K562 (cell line): ENCODE measurements around the gene GMIP. TPM values are rescaled to one million over a fixed set of nuclear protein-coding genes. Genes with fewer than 3 reads are reported as not detected.

Experiments
- ARID2 ChIP-seq: fragments of 450-650 bp; IDR thresholded peaks from 2 replicates; pipeline ENCODE4 v1.6.1; 2017; ENCODE audit warnings: antibody characterized with exemption, mild to moderate bottlenecking
- ATF4 ChIP-seq: fragments of 450-650 bp; formaldehyde crosslinking; IDR thresholded peaks from 2 replicates; pipeline ENCODE4 v1.4.0; 2022; ENCODE audit warnings: mild to moderate bottlenecking, moderate library complexity
- BCL6 ChIP-seq: fragments of 250-450 bp; sonication (Bioruptor Pico); IDR thresholded peaks from 2 replicates; pipeline ENCODE4 v1.4.0; 2020
- BCLAF1 ChIP-seq, 2 experiments: fragments of 450-650 bp in 1 of 2; IDR thresholded peaks; 2 replicates each; pipeline ENCODE4 v1.6.1; 2011 to 2017; ENCODE audit warnings: low read depth in 2 of 2, antibody characterized with exemption in 1 of 2, borderline replicate concordance in 1 of 2, low read length in 1 of 2, mild to moderate bottlenecking in 1 of 2, mixed read lengths in 1 of 2; ENCODE audit not compliant: control insufficient read depth in 1 of 2
- CXXC5 ChIP-seq: fragments of 250-450 bp; sonication (Bioruptor Pico); IDR thresholded peaks from 2 replicates; pipeline ENCODE4 v1.8.0; 2022; ENCODE audit warnings: inconsistent platforms, mild to moderate bottlenecking, moderate library complexity
- ETV6 ChIP-seq, 3 experiments: fragments of 150-350 bp in 1 of 3; sonication (generic) in 1 of 3; formaldehyde crosslinking in 1 of 3; IDR thresholded peaks; 2 replicates each; pipeline versions ENCODE4 v1.6.1 to v1.8.0; 2014 to 2022; ENCODE audit warnings: borderline replicate concordance in 2 of 3, low read depth in 2 of 3, antibody characterized with exemption in 1 of 3, low read length in 1 of 3, mild to moderate bottlenecking in 1 of 3, missing genetic modification reagents in 1 of 3
- FOXJ2 ChIP-seq: fragments of 200-800 bp; sonication (Bioruptor generic); IDR thresholded peaks from 2 replicates; pipeline ENCODE4 v1.6.1; 2016; ENCODE audit warnings: missing genetic modification characterization, missing compliant biosample characterization
- HMGN3 ChIP-seq: IDR thresholded peaks from 2 replicates; pipeline ENCODE4 v1.6.1; 2011; ENCODE audit warnings: borderline replicate concordance, low read depth, mild to moderate bottlenecking, mixed read lengths, low read length; ENCODE audit not compliant: insufficient read length; ENCODE audit errors: extremely low read depth
- HNRNPLL ChIP-seq: fragments of 200-400 bp; formaldehyde crosslinking; IDR thresholded peaks from 2 replicates; pipeline ENCODE4 v1.6.1; 2017; ENCODE audit warnings: low read length, low read depth, mild to moderate bottlenecking; ENCODE audit not compliant: poor library complexity, severe bottlenecking
- MCM5 ChIP-seq: fragments of 450-650 bp; IDR thresholded peaks from 2 replicates; pipeline ENCODE4 v1.6.1; 2016; ENCODE audit warnings: low read depth
- NBN ChIP-seq: fragments of 450-650 bp; IDR thresholded peaks from 2 replicates; pipeline ENCODE4 v1.6.1; 2016; ENCODE audit warnings: low read depth, mild to moderate bottlenecking
- NFRKB ChIP-seq: fragments of 450-650 bp; IDR thresholded peaks from 2 replicates; pipeline ENCODE4 v1.6.1; 2016; ENCODE audit warnings: low read depth
- NONO ChIP-seq, 2 experiments: fragments of 200-400 bp in 1 of 2; fragments of 450-650 bp in 1 of 2; formaldehyde crosslinking in 1 of 2; IDR thresholded peaks; 2 replicates each; pipeline ENCODE4 v1.6.1; 2017; ENCODE audit warnings: low read depth in 2 of 2, mild to moderate bottlenecking in 2 of 2, moderate library complexity in 2 of 2, low read length in 1 of 2
- PHB ChIP-seq: fragments of 250-450 bp; sonication (Bioruptor Pico); IDR thresholded peaks from 2 replicates; pipeline ENCODE4 v1.5.0; 2021
- POLR2AphosphoS2 ChIP-seq: IDR thresholded peaks from 2 replicates; pipeline ENCODE4 v1.6.1; 2012; ENCODE audit warnings: low read length, improper control_type of control experiment
- YY1 ChIP-seq, 3 experiments: IDR thresholded peaks; 2 replicates each; pipeline ENCODE4 v1.6.1; 2011; ENCODE audit warnings: low read length in 2 of 3, mild to moderate bottlenecking in 2 of 3, moderate library complexity in 2 of 3, borderline replicate concordance in 1 of 3, control low read depth in 1 of 3, low read depth in 1 of 3; ENCODE audit not compliant: insufficient read depth in 3 of 3, insufficient replicate concordance in 2 of 3, control insufficient read depth in 1 of 3, insufficient read length in 1 of 3; ENCODE audit errors: extremely low read depth in 1 of 3
- ZNF165 ChIP-seq: fragments of 250-450 bp; sonication (Bioruptor Pico); IDR thresholded peaks from 2 replicates; pipeline ENCODE4 v1.4.0; 2020; ENCODE audit warnings: borderline replicate concordance
- ZNF282 ChIP-seq: sonication (generic); formaldehyde crosslinking; IDR thresholded peaks from 2 replicates; pipeline ENCODE4 v1.8.1; 2023; ENCODE audit warnings: missing genetic modification reagents
- polyA plus RNA-seq, 8 experiments: library from polyadenylated mRNA; depleted of rRNA in 4 of 8; stranded (reverse) in 5 of 8; unstranded in 3 of 8; fragments of >200 nt; fragmentation: Nextera tagmentation in 2 of 8; fragmentation: Illumina TruSeq in 1 of 8; extraction: Ambion mirVana in 2 of 8; extraction: Trizol in 1 of 8; gene quantifications; 2 replicates each; pipeline versions ENCODE4 v1.2.1 to v1.2.3, GENCODE V29; 2011 to 2014; ENCODE audit warnings: inconsistent platforms in 1 of 8, missing spikeins in 1 of 8
- total RNA-seq, 7 experiments: library from RNA; depleted of rRNA in 6 of 7; stranded (reverse); fragments of >200 nt in 6 of 7; fragmentation: Illumina TruSeq in 2 of 7; extraction: Trizol in 2 of 7; gene quantifications; 2 replicates each; pipeline versions ENCODE4 v1.2.1 to v1.2.3, GENCODE V29; 2011 to 2021; ENCODE audit warnings: low replicate concordance in 1 of 7
- TF ChIP-seq, protein P1 (sequence below): sonication (generic); formaldehyde crosslinking; IDR thresholded peaks from 2 replicates; pipeline ENCODE4 v1.8.1; 2023; ENCODE audit warnings: mild to moderate bottlenecking, missing genetic modification reagents

GMIP gene
- total and polyA plus RNA-seq, 9 of the 15 experiments (the other 6 are each of a cell fraction or from before 2014, with no cell fraction given), result 0.14 to 15.8 (median 3.2) TPM

DNA sequence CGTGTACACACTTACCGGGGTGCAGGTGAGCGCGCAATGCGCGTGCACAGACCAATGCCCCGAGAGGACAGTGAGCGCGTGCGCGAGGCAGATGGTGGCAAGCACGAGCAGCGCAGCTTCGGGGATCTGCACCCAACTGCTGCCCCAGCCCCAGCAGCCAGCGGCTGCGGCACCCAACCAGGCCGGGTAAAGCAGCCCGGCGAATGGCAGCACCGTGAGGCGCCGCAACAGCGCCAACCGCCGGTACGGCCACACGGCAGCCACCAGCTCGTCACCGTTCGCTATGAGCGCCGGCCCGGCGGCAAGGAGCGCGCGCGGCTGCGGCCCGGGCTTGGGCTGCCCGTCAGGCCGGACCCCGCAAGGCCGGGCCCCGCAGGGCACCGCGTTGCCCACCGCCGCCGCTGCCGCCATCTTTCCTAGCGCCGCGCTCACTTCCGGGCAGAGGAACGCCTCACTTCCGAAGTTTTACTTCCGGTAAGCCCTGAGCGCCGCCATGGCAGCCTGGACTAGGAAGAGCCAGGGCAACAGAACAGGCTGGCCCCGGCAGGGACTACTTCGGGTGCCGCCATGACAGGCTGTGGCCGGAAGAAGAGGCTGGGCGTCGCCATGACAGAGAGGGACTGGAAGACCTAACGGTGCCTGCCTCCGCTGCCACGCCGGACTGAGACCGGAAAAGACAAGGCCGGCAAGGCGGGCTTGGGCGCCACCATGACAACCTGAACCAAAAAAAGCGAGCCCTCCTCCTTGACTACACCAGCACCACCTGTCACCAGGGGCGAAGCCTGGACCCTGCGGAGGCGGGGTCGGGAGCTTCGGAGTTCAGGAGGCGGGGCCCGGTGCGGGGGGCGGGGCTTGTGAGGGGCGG lies 20.0 kb upstream of the GMIP start, which contains the start of gene ATP13A1 (continued):
- TF ChIP-seq ZNF282 (CRISPR knock-in tag) (no peak), HNRNPLL (peak; percentile 41), NONO (IDR thresholded peaks at IDR 0.05; ENCODE audit: low read depth in 2 of 2, low read length in 1 of 2) (peak in 1 of 2 experiments; percentile 81), ETV6 (IDR thresholded peaks at IDR 0.05; ENCODE audit: borderline replicate concordance in 1 of 2, low read depth in 2 of 2, low read length in 1 of 2) (peak; percentile 83 to 96; a peak in 3 of 4 replicates), ETV6 (CRISPR knock-in tag; IDR thresholded peaks at IDR 0.05; ENCODE audit: borderline replicate concordance) (peak; percentile 78; the same call in 1 of the 2 replicates), MCM5 (no peak), BCL6 (CRISPR knock-in tag) (peak; percentile 72; the same call in 1 of the 2 replicates), FOXJ2 (peak; percentile 89), NFRKB (peak; percentile 99), ARID2 (no peak), BCLAF1 (IDR thresholded peaks at IDR 0.05; ENCODE audit: borderline replicate concordance in 1 of 2, control insufficient read depth in 1 of 2, low read depth in 2 of 2, low read length in 1 of 2) (no peak), CXXC5 (CRISPR knock-in tag) (peak; percentile 75), HMGN3 (peak; percentile 28), ZNF165 (CRISPR knock-in tag) (peak; percentile 63; the same call in 1 of the 2 replicates), YY1 (IDR thresholded peaks at IDR 0.05; ENCODE audit: borderline replicate concordance in 1 of 3, control insufficient read depth in 1 of 3, extremely low read depth in 1 of 3, insufficient read depth in 3 of 3, insufficient read length in 1 of 3, insufficient replicate concordance in 2 of 3, low read depth in 1 of 3, low read length in 2 of 3) (peak; percentile 91 to 98 (median 97)), NBN (no peak), POLR2AphosphoS2 (no peak), PHB (CRISPR knock-in tag) (no peak), ATF4 (CRISPR knock-in tag) (peak; percentile 66; the same call in 1 of the 2 replicates)
- TF ChIP-seq, protein P1, sequence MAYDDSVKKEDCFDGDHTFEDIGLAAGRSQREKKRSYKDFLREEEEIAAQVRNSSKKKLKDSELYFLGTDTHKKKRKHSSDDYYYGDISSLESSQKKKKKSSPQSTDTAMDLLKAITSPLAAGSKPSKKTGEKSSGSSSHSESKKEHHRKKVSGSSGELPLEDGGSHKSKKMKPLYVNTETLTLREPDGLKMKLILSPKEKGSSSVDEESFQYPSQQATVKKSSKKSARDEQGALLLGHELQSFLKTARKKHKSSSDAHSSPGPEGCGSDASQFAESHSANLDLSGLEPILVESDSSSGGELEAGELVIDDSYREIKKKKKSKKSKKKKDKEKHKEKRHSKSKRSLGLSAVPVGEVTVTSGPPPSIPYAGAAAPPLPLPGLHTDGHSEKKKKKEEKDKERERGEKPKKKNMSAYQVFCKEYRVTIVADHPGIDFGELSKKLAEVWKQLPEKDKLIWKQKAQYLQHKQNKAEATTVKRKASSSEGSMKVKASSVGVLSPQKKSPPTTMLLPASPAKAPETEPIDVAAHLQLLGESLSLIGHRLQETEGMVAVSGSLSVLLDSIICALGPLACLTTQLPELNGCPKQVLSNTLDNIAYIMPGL (CRISPR knock-in tag), result peak; percentile 58; the same call in 1 of the 2 replicates
